Measurements from ENCODE around the gene TIMM22. TPM values are rescaled to one million over a fixed set of nuclear protein-coding genes. Genes with fewer than 3 reads are reported as not detected.
A peak's percentile ranks its signal among the peaks of the same experiment; 100 is the strongest.

The TIMM22 gene
- total RNA-seq, 1 donor from 2014 or later = 12.6 TPM

DNA sequence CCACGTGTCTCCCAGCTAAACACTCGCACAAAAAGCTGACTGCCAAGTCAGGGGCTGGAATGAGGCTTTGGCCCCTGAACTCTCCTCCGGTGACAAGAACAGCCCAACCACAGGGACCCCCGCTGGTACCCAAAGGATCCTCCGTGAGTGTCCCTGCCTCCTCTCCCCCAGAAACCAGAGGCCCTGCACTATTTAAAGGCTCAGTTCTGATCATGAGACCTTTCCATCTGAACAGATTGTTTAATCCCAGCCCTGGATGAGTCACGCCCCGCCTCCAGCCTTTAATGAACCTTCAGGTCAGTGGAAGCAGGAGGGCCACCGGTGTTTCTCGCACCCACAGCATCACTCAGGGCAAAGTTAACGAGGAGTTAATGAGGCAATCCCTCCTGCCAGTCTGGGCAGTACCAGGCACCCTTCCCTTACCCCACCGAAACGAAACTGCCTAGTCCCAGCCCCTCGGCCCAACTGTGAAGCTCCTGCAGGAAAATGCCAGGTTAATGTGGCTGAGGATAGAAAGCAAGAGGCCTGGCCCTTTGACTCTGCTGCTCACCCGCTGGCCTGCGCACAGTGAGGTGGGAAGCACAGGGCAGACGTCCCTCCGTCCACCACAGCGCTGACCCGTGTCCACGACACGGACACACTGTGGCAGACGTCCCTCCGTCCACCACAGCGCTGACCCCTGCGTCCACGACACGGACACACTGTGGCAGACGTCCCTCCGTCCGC, 32.4 kb downstream of the TIMM22 start:
- no peaks in the 10 kb centered on the region for H3K9me3 Mint-ChIP-seq (ENCODE audit: unreplicated experiment)
- H3K27me3 Mint-ChIP-seq (ENCODE audit: unreplicated experiment) = no peaks in the 10 kb centered on the region
- DNase-seq (ENCODE audit: extremely low spot score, unreplicated experiment) = no peak
- no peak overlapping the region for H3K4me3 Mint-ChIP-seq (ENCODE audit: unreplicated experiment)
- TF ChIP-seq, protein P1, sequence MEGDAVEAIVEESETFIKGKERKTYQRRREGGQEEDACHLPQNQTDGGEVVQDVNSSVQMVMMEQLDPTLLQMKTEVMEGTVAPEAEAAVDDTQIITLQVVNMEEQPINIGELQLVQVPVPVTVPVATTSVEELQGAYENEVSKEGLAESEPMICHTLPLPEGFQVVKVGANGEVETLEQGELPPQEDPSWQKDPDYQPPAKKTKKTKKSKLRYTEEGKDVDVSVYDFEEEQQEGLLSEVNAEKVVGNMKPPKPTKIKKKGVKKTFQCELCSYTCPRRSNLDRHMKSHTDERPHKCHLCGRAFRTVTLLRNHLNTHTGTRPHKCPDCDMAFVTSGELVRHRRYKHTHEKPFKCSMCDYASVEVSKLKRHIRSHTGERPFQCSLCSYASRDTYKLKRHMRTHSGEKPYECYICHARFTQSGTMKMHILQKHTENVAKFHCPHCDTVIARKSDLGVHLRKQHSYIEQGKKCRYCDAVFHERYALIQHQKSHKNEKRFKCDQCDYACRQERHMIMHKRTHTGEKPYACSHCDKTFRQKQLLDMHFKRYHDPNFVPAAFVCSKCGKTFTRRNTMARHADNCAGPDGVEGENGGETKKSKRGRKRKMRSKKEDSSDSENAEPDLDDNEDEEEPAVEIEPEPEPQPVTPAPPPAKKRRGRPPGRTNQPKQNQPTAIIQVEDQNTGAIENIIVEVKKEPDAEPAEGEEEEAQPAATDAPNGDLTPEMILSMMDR (IDR thresholded peaks at IDR 0.05) = no peak
- H3K4me1 Mint-ChIP-seq (ENCODE audit: unreplicated experiment) = peaks cover 18% of the 10 kb centered on the region
- H3K36me3 Mint-ChIP-seq (ENCODE audit: unreplicated experiment) = peaks cover 7% of the 10 kb centered on the region
- peak overlapping the region; percentile 50 for H3K27ac Mint-ChIP-seq (ENCODE audit: unreplicated experiment)

DNA sequence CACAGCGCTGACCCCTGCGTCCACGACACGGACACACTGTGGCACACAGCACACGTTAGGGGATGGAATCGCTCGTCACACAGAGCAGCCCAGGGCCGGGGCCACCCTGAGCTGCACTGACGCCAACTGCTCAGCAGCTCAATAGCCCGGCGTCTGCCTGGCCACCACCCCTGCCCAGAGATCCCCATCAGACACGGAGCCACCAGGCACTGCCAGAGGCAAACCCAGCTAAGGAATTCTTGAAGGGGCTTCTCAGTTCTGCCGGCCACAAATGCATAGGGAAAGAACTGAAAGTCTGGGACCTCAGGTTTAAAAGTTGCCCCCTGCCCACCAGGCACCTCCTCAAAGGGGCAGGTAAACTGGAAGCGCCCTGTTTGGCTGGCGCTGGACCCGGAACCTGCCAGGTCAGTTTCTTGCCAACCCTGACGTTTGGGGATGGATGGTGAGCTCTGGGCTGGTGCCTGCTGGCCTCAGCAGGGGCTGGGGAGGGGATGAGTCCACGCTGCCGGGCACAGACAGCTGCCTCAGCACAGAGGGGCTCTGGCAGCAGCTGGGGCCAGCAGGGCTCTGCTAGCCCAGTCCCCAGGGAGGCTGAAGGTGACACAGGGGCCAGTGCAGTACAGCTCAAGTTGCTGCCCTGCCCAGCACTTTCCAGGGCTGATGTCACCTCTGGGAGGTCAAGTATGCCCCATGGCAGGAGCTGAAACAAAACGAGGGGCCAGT, 33.2 kb downstream of the TIMM22 start:
- Mint-ChIP-seq H3K36me3 (ENCODE audit: unreplicated experiment) (peaks cover 7% of the 10 kb centered on the region), H3K27me3 (ENCODE audit: unreplicated experiment) (no peaks in the 10 kb centered on the region), H3K4me1 (ENCODE audit: unreplicated experiment) (peaks cover 18% of the 10 kb centered on the region), H3K9me3 (ENCODE audit: unreplicated experiment) (no peaks in the 10 kb centered on the region), H3K27ac (ENCODE audit: unreplicated experiment) (no peak overlapping the region), H3K4me3 (ENCODE audit: unreplicated experiment) (no peak overlapping the region)
- TF ChIP-seq, protein P1 (IDR thresholded peaks at IDR 0.05) = no peak
- no peak for DNase-seq (ENCODE audit: extremely low spot score, unreplicated experiment)

DNA sequence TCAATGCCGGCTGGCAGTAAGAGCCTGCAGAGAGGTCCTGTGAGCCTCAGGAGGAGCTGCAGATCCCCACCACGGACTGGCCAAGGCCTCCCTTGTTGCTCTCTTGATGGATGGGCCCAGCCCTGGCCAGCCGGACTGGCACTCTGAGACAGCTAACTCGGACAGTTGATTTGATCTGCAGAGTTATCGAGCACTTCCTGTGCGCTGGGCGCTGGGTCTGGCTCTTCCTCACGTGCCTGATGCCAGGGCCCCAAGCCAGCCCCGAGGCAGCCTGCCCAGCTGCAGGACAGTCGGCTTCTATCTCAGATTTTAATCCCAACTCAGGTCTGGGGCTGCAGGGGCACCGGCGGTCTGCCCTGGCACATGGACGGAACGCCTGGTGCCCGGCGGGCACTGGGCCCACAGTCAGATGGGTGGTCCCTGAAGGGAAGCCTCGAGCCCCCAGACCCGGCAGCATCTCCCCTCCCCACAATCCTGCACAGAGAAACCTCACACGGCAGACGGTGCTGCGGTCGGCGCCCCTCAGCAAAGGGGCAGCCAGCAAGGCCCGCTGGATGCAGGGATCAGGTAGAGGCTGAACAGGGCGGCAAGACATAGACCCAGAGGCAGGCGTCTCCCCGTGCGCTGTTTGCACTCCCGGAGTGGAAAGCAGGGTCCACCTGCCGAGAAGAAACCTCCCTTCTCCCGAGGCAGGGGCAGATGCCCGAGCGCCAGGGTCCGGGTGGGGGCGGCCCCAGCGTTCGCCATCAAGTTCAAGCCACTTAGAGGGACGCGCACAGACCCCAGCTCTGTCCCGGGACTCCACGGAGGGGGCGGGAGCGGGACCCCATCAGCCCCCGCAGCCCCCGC, 34.0 kb downstream of the TIMM22 start:
- Mint-ChIP-seq H3K36me3 (ENCODE audit: unreplicated experiment) (peaks cover 4% of the 10 kb centered on the region), H3K4me3 (ENCODE audit: unreplicated experiment) (no peak overlapping the region), H3K4me1 (ENCODE audit: unreplicated experiment) (peaks cover 22% of the 10 kb centered on the region), H3K27ac (ENCODE audit: unreplicated experiment) (peak overlapping the region; percentile 27), H3K27me3 (ENCODE audit: unreplicated experiment) (no peaks in the 10 kb centered on the region), H3K9me3 (ENCODE audit: unreplicated experiment) (no peaks in the 10 kb centered on the region)
- DNase-seq (ENCODE audit: extremely low spot score, unreplicated experiment) = no peak
- TF ChIP-seq, protein P1 (IDR thresholded peaks at IDR 0.05) = no peak

- Mint-ChIP-seq H3K4me3 (ENCODE audit: unreplicated experiment) (no peak overlapping the region), H3K4me1 (ENCODE audit: unreplicated experiment) (peaks cover 26% of the 10 kb centered on the region), H3K9me3 (ENCODE audit: unreplicated experiment) (no peaks in the 10 kb centered on the region), H3K36me3 (ENCODE audit: unreplicated experiment) (peaks cover 4% of the 10 kb centered on the region), H3K27me3 (ENCODE audit: unreplicated experiment) (no peaks in the 10 kb centered on the region), H3K27ac (ENCODE audit: unreplicated experiment) (no peak overlapping the region)
- DNase-seq (ENCODE audit: extremely low spot score, unreplicated experiment) = no peak
- TF ChIP-seq, protein P1 (IDR thresholded peaks at IDR 0.05) = no peak
Measured at GRCh38 chr17:1031711-1032110, 34.8 kb downstream of the TIMM22 start.
